HFFc6 (cell line): Measurements from ENCODE around the gene PHF21B. TPM values are rescaled to one million over a fixed set of nuclear protein-coding genes. Genes with fewer than 3 reads are reported as not detected.

ENCODE experiments used
- DNase-seq: peaks from one replicate; pipeline ENCODE4 v3.0.0-alpha.2; 2018
- H3K27ac Mint-ChIP-seq: 2 replicates; pipeline ENCODE4 v1.8.0; 2020; ENCODE audit warnings: mild to moderate bottlenecking, mixed read lengths
- H3K27me3 Mint-ChIP-seq: 2 replicates; pipeline ENCODE4 v1.8.0; 2021; ENCODE audit warnings: mild to moderate bottlenecking, moderate library complexity, mixed read lengths; ENCODE audit not compliant: insufficient read depth
- H3K36me3 Mint-ChIP-seq: 2 replicates; pipeline ENCODE4 v1.8.0; 2021; ENCODE audit warnings: low read depth, mixed read lengths
- H3K4me1 Mint-ChIP-seq: 2 replicates; pipeline ENCODE4 v1.8.0; 2020; ENCODE audit warnings: low read depth, mixed read lengths
- H3K4me3 Mint-ChIP-seq: 2 replicates; pipeline ENCODE4 v1.8.0; 2020; ENCODE audit warnings: mild to moderate bottlenecking, moderate library complexity, mixed read lengths
- H3K9me3 Mint-ChIP-seq: 2 replicates; pipeline ENCODE4 v1.8.0; 2020; ENCODE audit warnings: mild to moderate bottlenecking, mixed read lengths
- CTCF ChIP-seq: fragments of 200-600 bp; sonication (generic); IDR thresholded peaks from 2 replicates; pipeline ENCODE4 v1.5.0; 2021; ENCODE audit warnings: antibody characterized with exemption, mild to moderate bottlenecking
- total RNA-seq, 6 experiments: library from RNA; stranded (reverse); fragmentation: NEBNext Ultra II Directional; extraction: Animal tissue kit (Norgen Biotek cat#: 25700); gene quantifications; 2 replicates in 1 of 6; 3 replicates in 5 of 6; pipeline ENCODE4 v1.2.3, GENCODE V29; 2021

Gene PHF21B
- total RNA-seq, 6 experiments from 2014 or later, result not detected

GRCh38 chr22:45014654-45015053 lies 4.8 kb upstream of the PHF21B start:
- H3K9me3 Mint-ChIP-seq, result no peaks in the 10 kb centered on the region

GRCh38 chr22:45013138-45013537 lies 3.3 kb upstream of the PHF21B start:
- TF ChIP-seq CTCF, result no peak
- peaks cover 10% of the 10 kb centered on the region for H3K4me1 Mint-ChIP-seq
- no peaks in the 10 kb centered on the region; the same call in 1 of the 2 replicates for H3K36me3 Mint-ChIP-seq
- H3K4me3 Mint-ChIP-seq, result no peak overlapping the region
- DNase-seq, result no peak
- H3K27ac Mint-ChIP-seq, result no peak overlapping the region
- H3K9me3 Mint-ChIP-seq, result no peaks in the 10 kb centered on the region
- peaks cover 39% of the 10 kb centered on the region for H3K27me3 Mint-ChIP-seq

More at GRCh38 chr22:45014654-45015053, 4.8 kb upstream of the PHF21B start:
- no peaks in the 10 kb centered on the region; the same call in 1 of the 2 replicates for H3K36me3 Mint-ChIP-seq
- H3K4me3 Mint-ChIP-seq, result no peak overlapping the region
- H3K27ac Mint-ChIP-seq, result no peak overlapping the region
- peaks cover 10% of the 10 kb centered on the region for H3K4me1 Mint-ChIP-seq
- no peak for TF ChIP-seq CTCF
- H3K27me3 Mint-ChIP-seq, result peaks cover 46% of the 10 kb centered on the region
- no peak for DNase-seq

DNA sequence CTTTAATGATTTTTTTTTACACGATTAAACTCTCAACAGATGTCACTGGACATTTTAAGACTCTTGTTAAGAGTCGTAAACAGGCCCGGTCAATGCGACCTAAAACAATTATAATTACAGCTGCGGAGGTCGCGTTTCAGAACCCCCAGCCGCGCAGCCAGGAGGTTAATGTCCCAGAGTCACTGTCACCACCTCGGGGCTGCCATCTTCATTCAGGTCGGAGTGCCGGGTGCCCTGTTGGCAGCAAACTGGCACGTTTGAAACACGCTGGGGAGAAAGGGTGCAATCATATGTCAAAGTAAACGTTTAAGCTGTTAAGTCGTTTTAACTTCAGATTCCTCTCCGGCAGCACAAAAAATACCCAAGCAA lies 711 bp upstream of the PHF21B start:
- no peaks in the 10 kb centered on the region; the same call in 1 of the 2 replicates for H3K36me3 Mint-ChIP-seq
- TF ChIP-seq CTCF, result no peak
- no peak overlapping the region for H3K27ac Mint-ChIP-seq
- H3K9me3 Mint-ChIP-seq, result no peaks in the 10 kb centered on the region
- DNase-seq, result no peak
- H3K4me3 Mint-ChIP-seq, result peak overlapping the region; percentile 85
- H3K27me3 Mint-ChIP-seq, result peaks cover 43% of the 10 kb centered on the region
- H3K4me1 Mint-ChIP-seq, result peaks cover 17% of the 10 kb centered on the region

DNA sequence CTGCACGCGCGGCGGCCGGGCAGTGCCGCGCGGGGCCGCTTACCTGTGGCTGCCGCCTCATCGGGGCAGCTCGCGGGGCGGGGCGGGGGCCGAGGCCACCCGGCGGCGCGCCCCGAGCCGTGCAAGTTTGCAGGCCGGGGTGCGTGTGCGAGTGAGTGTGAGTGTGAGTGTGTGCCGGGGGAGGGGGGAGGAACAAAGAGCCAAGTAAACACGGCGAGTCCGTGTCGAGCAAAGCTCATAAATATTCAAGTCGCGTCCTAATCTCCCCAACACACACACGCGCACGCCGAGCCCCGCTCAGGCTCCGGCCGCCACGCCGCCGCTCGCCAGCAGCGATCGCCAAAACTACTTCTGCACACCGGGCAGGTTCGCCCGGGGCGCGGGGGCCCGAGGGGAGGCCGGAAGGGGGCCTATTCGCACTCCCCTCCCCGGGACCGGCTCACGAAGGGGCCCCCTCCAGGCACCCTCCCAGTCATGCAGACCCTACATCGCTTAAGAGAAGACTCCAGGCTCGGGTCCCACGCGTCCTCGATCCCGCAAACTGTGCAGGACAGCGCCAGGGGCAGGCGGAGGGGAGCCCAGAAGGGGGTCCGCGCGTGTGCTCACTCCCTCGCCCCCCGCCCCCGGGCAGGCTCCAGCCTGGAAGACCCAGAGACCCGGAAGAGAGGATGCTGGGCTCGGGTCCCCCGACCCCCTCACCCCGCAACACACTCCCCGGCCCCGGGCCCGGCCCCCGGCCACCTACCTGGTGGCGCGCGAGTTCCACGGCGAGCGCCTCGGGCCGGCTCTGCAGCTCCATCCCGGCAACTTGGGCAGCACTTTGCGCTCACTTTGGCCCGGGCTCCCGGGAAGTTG lies 827 bp downstream of the PHF21B start:
- H3K4me3 Mint-ChIP-seq, result no peak overlapping the region
- DNase-seq, result no peak
- H3K9me3 Mint-ChIP-seq, result no peaks in the 10 kb centered on the region
- H3K36me3 Mint-ChIP-seq, result no peaks in the 10 kb centered on the region; the same call in 1 of the 2 replicates
- TF ChIP-seq CTCF, result no peak
- peaks cover 17% of the 10 kb centered on the region for H3K4me1 Mint-ChIP-seq
- H3K27me3 Mint-ChIP-seq, result peaks cover 47% of the 10 kb centered on the region
- no peak overlapping the region for H3K27ac Mint-ChIP-seq

GRCh38 chr22:45008186-45008681 lies 1.6 kb downstream of the PHF21B start:
- Mint-ChIP-seq H3K36me3 (no peaks in the 10 kb centered on the region; the same call in 1 of the 2 replicates), H3K27ac (no peak overlapping the region), H3K27me3 (peaks cover 49% of the 10 kb centered on the region), H3K4me3 (no peak overlapping the region), H3K4me1 (peaks cover 17% of the 10 kb centered on the region), H3K9me3 (no peaks in the 10 kb centered on the region)
- TF ChIP-seq CTCF, result no peak
- no peak for DNase-seq
